Measurements from ENCODE around the gene WDR90.
A peak's percentile ranks its signal among the peaks of the same experiment; 100 is the strongest.

Gene WDR90

GRCh38 chr16:609984-610383 lies 39.2 kb upstream of the WDR90 start:
- H3K4me3 ChIP-seq (ENCODE audit: low read depth, low read length, poor library complexity, severe bottlenecking) = no peak overlapping the region
- H2AFZ ChIP-seq (ENCODE audit: low read length) = no peak overlapping the region
- H3K27me3 ChIP-seq (ENCODE audit: insufficient read depth, low read length) = no peaks in the 10 kb centered on the region; the same call in 1 of the 2 replicates
- H3F3A ChIP-seq (ENCODE audit: insufficient read depth, low read length) = no peaks in the 10 kb centered on the region
- H3K36me3 ChIP-seq (ENCODE audit: insufficient read depth, low read length) = peaks cover 5% of the 10 kb centered on the region; the same call in 1 of the 2 replicates
- peaks cover 4% of the 10 kb centered on the region; the same call in 1 of the 2 replicates for H3K9me3 ChIP-seq (ENCODE audit: low read length)
- H4K20me1 ChIP-seq (ENCODE audit: insufficient read depth, low read length) = no peaks in the 10 kb centered on the region
- TF ChIP-seq EZH2 (IDR thresholded peaks at IDR 0.05; ENCODE audit: borderline replicate concordance, low read length) = no peak
- TF ChIP-seq CTCF (IDR thresholded peaks at IDR 0.05; ENCODE audit: low read length) = no peak
- no peak overlapping the region for H3K27ac ChIP-seq (ENCODE audit: low read depth, low read length, poor library complexity, severe bottlenecking)
- no peaks in the 10 kb centered on the region for H3K79me2 ChIP-seq (ENCODE audit: insufficient read depth, low read length)
- H3K4me1 ChIP-seq (ENCODE audit: insufficient read depth, low read length, severe bottlenecking) = no peaks in the 10 kb centered on the region
- no peak overlapping the region for H3K9ac ChIP-seq (ENCODE audit: low read length)
- H3K9me2 ChIP-seq (ENCODE audit: low read depth, low read length) = no peaks in the 10 kb centered on the region
- H3K4me2 ChIP-seq (ENCODE audit: low read length) = no peak overlapping the region

- TF ChIP-seq EZH2 (IDR thresholded peaks at IDR 0.05; ENCODE audit: borderline replicate concordance, low read length) (no peak), CTCF (IDR thresholded peaks at IDR 0.05; ENCODE audit: low read length) (peak; percentile 85)
- no peak overlapping the region for H3K9ac ChIP-seq (ENCODE audit: low read length)
- H3K79me2 ChIP-seq (ENCODE audit: insufficient read depth, low read length) = no peaks in the 10 kb centered on the region
- H3K36me3 ChIP-seq (ENCODE audit: insufficient read depth, low read length) = peaks cover 5% of the 10 kb centered on the region; the same call in 1 of the 2 replicates
- H3K27ac ChIP-seq (ENCODE audit: low read depth, low read length, poor library complexity, severe bottlenecking) = no peak overlapping the region
- H2AFZ ChIP-seq (ENCODE audit: low read length) = no peak overlapping the region
- H3K4me1 ChIP-seq (ENCODE audit: insufficient read depth, low read length, severe bottlenecking) = no peaks in the 10 kb centered on the region
- H4K20me1 ChIP-seq (ENCODE audit: insufficient read depth, low read length) = no peaks in the 10 kb centered on the region
- H3K27me3 ChIP-seq (ENCODE audit: insufficient read depth, low read length) = no peaks in the 10 kb centered on the region; the same call in 1 of the 2 replicates
- H3K4me2 ChIP-seq (ENCODE audit: low read length) = no peak overlapping the region
- no peaks in the 10 kb centered on the region for H3K9me2 ChIP-seq (ENCODE audit: low read depth, low read length)
- H3K9me3 ChIP-seq (ENCODE audit: low read length) = no peaks in the 10 kb centered on the region
- H3F3A ChIP-seq (ENCODE audit: insufficient read depth, low read length) = no peaks in the 10 kb centered on the region
- no peak overlapping the region for H3K4me3 ChIP-seq (ENCODE audit: low read depth, low read length, poor library complexity, severe bottlenecking)
Observed at GRCh38 chr16:610513-611381, 38.4 kb upstream of the WDR90 start.

GRCh38 chr16:615122-615521 lies 34.0 kb upstream of the WDR90 start:
- no peaks in the 10 kb centered on the region for H3K27me3 ChIP-seq (ENCODE audit: insufficient read depth, low read length)
- no peak overlapping the region for H3K9ac ChIP-seq (ENCODE audit: low read length)
- no peaks in the 10 kb centered on the region for H3K4me1 ChIP-seq (ENCODE audit: insufficient read depth, low read length, severe bottlenecking)
- H3K9me2 ChIP-seq (ENCODE audit: low read depth, low read length) = no peaks in the 10 kb centered on the region
- H3F3A ChIP-seq (ENCODE audit: insufficient read depth, low read length) = no peaks in the 10 kb centered on the region
- H3K27ac ChIP-seq (ENCODE audit: low read depth, low read length, poor library complexity, severe bottlenecking) = no peak overlapping the region
- no peaks in the 10 kb centered on the region; the same call in 1 of the 2 replicates for H3K36me3 ChIP-seq (ENCODE audit: insufficient read depth, low read length)
- TF ChIP-seq EZH2 (IDR thresholded peaks at IDR 0.05; ENCODE audit: borderline replicate concordance, low read length) (no peak), CTCF (IDR thresholded peaks at IDR 0.05; ENCODE audit: low read length) (no peak)
- no peaks in the 10 kb centered on the region for H3K9me3 ChIP-seq (ENCODE audit: low read length)
- no peaks in the 10 kb centered on the region for H3K79me2 ChIP-seq (ENCODE audit: insufficient read depth, low read length)
- H2AFZ ChIP-seq (ENCODE audit: low read length) = no peak overlapping the region
- no peak overlapping the region for H3K4me2 ChIP-seq (ENCODE audit: low read length)
- H3K4me3 ChIP-seq (ENCODE audit: low read depth, low read length, poor library complexity, severe bottlenecking) = no peak overlapping the region
- H4K20me1 ChIP-seq (ENCODE audit: insufficient read depth, low read length) = no peaks in the 10 kb centered on the region
